Measurements from ENCODE around the gene MANSC1.

GRCh38 chr12:12282202-12282601, 67.8 kb downstream of the MANSC1 start:
- TF ChIP-seq, protein P1, sequence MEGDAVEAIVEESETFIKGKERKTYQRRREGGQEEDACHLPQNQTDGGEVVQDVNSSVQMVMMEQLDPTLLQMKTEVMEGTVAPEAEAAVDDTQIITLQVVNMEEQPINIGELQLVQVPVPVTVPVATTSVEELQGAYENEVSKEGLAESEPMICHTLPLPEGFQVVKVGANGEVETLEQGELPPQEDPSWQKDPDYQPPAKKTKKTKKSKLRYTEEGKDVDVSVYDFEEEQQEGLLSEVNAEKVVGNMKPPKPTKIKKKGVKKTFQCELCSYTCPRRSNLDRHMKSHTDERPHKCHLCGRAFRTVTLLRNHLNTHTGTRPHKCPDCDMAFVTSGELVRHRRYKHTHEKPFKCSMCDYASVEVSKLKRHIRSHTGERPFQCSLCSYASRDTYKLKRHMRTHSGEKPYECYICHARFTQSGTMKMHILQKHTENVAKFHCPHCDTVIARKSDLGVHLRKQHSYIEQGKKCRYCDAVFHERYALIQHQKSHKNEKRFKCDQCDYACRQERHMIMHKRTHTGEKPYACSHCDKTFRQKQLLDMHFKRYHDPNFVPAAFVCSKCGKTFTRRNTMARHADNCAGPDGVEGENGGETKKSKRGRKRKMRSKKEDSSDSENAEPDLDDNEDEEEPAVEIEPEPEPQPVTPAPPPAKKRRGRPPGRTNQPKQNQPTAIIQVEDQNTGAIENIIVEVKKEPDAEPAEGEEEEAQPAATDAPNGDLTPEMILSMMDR (IDR thresholded peaks at IDR 0.05): no peak
- no peak for TF ChIP-seq POLR2AphosphoS5 (IDR thresholded peaks at IDR 0.05)
- TF ChIP-seq POLR2A (IDR thresholded peaks at IDR 0.05): no peak
